ENCODE results near the gene TMEM81.

DNA sequence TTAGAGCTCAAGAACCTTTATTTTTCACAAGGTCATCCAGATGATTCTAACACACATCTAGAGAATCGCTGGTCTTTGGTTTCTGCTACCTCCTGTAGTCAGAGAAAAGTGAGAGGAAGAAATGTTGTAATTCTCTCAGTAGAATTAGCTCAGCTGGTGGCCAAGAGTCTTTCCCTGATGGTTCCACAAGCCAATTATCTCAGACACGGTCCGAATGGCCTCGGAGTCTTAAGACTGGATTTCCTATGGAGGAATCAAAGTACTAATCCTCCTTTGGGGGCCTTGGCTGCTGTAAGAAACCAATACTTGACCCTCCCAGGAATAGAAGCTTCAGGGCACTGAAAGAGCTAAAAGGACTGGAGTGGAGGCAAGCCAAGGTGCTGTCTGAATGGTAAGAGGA lies 1.8 kb downstream of the TMEM81 start:
- TF ChIP-seq, protein P1, sequence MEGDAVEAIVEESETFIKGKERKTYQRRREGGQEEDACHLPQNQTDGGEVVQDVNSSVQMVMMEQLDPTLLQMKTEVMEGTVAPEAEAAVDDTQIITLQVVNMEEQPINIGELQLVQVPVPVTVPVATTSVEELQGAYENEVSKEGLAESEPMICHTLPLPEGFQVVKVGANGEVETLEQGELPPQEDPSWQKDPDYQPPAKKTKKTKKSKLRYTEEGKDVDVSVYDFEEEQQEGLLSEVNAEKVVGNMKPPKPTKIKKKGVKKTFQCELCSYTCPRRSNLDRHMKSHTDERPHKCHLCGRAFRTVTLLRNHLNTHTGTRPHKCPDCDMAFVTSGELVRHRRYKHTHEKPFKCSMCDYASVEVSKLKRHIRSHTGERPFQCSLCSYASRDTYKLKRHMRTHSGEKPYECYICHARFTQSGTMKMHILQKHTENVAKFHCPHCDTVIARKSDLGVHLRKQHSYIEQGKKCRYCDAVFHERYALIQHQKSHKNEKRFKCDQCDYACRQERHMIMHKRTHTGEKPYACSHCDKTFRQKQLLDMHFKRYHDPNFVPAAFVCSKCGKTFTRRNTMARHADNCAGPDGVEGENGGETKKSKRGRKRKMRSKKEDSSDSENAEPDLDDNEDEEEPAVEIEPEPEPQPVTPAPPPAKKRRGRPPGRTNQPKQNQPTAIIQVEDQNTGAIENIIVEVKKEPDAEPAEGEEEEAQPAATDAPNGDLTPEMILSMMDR (conservative IDR thresholded peaks at IDR 0.05) = no peak
- no peak for TF ChIP-seq EZH2 (IDR thresholded peaks at IDR 0.05; ENCODE audit: low read depth)

Measured in PC-9 (cell line).